Hippocampal formation (tissue), 2 donors: ENCODE results near the gene ARHGAP24.
A peak's percentile ranks its signal among the peaks of the same experiment; 100 is the strongest.
"Not testable (repeated sequence)": the region's sequence is repeated elsewhere in the genome, so short reads cannot be mapped to it uniquely, and the experiment has no call there.

Experiments
- DNase-seq, 2 donors: peaks; one replicate each; lab custom pipeline; 2025; lab: John Stamatoyannopoulos, UW

The ARHGAP24 gene

DNA sequence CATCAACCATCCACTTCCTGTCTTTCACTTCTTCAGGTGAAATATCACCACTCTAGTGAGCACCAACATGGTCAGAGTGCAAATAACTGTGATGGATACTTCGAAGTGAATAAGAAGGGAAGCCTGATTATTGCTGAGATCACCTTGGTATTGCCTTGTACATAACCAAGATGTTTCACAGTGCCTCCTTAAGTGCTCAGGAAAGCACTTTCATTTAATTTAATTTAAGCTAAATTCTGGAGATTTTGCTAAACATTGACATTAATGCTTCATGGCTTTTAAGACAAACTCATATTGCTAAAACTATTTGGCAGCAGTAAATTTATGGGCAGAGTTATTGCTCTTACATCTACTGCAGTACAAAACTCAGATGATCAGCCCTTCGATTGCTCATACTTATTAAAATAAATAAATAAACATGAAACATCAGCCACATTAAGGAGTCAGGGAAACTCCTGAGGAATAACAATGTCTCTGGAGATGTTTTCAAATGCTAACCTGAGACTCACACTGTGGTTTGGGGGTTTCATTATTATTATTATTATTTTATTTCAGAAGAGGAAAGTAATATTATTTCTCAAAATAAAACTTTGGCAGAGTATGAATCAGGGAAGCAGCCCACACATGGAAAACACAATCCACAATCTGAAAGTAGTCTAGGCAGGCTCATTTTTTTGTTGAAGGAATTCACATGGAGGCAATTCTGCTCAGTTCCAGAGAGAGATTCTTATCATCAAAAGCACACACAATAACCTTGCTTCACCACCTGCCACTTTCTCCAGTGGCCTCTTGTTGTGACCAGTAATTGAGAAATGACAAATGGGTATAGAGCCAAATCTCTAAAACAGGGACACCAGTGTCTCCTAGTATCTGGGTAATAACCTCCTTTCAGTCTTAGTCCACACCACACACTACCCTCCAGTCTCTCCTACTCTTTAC lies 540.7 kb downstream of the ARHGAP24 start:
- DNase-seq = no peak

GRCh38 chr4:86019362-86019761 lies 544.4 kb downstream of the ARHGAP24 start:
- DNase-seq = no peak

DNA sequence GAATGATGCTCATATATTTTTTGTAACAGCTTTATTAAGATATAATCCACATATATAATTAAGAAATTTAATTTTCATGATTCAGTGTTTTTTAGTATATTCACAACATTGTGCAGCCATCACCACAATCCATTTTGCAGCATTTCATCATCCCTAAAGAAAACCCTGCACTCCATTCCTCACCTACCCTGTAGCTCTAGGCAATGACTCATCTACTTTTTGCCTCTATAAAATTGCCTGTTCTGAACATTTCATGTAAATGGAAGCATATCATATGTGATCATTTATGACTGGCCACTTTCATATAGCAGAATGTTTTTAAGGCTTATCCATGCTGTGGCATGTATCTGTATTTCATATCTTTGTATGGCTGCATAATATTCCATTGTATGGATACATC lies 545.0 kb downstream of the ARHGAP24 start:
- no peak for DNase-seq

DNA sequence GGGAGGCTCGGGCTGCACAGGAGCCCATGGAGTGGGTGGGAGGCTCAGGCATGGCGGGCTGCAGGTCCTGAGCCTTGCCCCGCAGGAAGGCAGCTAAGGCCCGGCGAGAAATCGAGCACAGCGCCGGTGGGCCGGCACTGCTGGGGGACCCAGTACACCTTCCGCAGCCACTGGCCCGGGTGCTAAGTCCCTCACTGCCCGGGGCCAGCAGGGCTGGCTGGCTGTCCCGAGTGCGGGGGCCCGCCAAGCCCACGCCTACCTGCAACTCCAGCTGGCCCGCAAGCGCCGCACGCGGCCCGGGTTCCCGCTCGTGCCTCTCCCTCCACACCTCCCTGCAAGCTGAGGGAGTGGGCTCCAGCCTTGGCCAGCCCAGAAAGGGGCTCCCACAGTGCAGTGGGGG lies 546.7 kb downstream of the ARHGAP24 start:
- DNase-seq = not testable (repeated sequence)

- DNase-seq = no peak
These were observed 551.8 kb downstream of the ARHGAP24 start for GRCh38 chr4:86026720-86027119.

DNA sequence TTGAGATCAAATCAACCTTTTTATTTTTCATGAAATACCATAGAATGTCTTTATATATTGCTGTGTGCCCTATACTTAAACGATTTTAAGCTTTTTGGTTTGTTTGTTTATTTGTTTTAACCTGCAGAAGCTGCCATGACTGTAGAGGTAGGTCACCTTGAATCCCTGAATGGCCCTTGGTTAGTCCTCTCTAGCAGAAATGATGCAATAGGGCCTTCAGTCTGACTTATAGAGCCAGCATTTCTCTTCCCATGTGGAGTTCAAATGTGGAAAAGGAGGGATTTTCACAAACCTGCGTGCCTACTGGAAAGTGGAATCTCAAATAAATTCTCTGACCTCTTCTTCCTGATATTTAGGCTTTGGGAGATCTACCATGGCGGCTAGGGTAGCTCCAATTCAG lies 557.0 kb downstream of the ARHGAP24 start:
- DNase-seq = no peak

DNA sequence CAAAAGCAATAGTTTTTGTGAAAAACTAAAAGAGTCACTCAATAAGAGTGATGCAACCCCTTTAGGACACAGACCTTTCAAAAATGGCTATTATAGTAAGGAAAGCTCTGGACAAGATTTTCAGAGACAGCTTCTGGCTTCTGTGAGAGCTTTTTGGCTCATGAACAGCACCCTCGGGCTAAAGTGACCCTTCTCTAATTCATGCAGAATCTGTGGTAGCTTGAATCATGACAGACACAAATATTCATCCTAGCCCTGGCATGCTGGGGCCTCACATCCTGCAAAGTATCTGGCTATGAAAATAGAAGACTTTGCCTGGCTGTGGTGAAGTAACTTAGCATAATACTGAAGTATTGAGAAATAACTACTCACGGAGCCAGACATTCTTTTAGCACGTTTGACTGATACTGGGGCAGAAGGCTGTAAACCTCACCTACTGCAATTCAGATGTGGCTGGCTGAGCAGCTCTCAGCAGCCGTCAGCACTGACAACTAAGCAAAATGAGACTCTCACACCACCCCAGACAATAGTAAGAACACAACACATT lies 557.6 kb downstream of the ARHGAP24 start:
- DNase-seq = no peak

DNA sequence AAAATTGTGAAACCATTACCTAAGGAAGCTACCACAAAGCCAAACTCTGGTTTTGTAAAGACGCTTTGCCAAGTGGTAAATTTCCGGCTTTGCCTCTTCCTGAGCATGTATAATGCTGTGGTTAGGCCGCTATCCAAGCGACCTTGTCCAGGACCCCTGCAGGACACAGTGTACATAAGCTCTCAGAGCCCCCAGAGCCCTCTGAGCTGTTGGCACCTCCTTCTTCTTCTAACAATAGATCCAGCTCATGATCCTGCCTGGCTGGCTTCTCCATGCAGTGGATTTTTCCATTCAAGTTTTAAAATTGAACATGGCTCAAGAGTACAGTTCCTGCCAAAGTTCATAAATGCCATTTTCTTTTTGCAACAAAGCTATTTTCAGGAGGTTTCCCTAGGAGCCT lies 558.2 kb downstream of the ARHGAP24 start:
- DNase-seq = peak in 1 of 2 donors; percentile 37

- no peak for DNase-seq
These were observed 559.7 kb downstream of the ARHGAP24 start for GRCh38 chr4:86034616-86035015.

- DNase-seq = no peak
These were observed 560.7 kb downstream of the ARHGAP24 start for GRCh38 chr4:86035688-86036087.

GRCh38 chr4:86036736-86037135 lies 561.8 kb downstream of the ARHGAP24 start:
- DNase-seq = no peak

- DNase-seq = no peak
These were observed 563.1 kb downstream of the ARHGAP24 start for GRCh38 chr4:86038037-86038436.

DNA sequence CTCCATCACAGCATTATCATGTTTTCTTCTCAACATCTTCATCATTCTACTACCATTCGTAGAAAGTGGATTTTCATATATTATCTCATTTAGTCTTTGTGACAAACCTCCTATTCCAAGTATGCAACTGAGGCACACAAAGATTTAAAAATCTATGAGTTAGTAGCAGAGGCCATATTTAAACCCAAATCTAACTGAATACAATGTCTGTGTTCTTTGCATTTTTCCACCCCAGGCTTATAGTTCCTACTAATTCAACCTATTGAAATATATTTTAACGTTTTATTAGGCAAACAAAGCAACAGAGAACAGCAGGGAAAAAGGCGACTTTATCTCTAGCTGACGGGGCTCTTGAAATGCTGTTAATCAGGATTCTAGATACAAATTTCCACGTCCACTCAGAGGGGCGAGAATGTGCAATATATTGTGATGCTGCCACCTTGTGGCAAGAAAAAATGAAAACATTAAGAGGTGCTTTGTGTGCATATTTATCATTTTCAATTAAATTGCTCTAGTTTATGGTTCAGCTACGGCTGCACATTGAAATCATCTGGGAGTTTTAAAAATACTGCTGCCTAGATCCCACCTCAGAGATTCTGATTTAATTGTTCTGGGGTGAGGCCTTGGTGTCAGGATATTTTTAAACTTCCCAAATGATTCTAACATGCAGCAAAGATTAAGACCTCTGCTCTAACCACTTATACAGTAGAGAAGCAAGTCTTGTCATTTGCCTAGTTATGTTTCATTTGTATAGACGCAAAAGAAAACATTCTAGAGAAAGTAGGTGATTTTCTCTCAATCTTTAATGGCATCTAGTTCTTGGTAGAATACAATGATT lies 569.0 kb downstream of the ARHGAP24 start:
- DNase-seq = peak in 1 of 2 donors; percentile 42

DNA sequence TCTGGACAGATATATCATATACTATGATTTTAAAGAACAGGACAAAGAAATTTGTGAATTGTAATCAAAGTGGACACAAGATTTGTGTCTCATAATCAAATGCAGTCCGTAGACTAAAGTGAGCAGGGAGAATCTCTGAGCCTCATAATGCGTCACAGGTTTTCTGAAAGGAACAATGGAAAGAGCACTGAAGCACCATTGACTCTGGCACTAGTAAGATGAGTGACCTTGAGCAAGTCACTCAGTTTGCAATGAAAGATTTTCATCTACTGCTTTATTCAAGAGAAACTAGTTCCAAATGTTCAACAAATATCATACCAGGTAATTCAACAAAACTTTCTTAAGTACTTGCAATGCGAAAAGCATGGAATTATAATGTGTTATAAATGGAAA lies 569.6 kb downstream of the ARHGAP24 start:
- DNase-seq = no peak

- DNase-seq = no peak
These were observed 573.5 kb downstream of the ARHGAP24 start for GRCh38 chr4:86048426-86048825.

GRCh38 chr4:86050496-86050895 lies 575.5 kb downstream of the ARHGAP24 start:
- no peak for DNase-seq
